ENCODE results near the gene XYLT2.

DNA sequence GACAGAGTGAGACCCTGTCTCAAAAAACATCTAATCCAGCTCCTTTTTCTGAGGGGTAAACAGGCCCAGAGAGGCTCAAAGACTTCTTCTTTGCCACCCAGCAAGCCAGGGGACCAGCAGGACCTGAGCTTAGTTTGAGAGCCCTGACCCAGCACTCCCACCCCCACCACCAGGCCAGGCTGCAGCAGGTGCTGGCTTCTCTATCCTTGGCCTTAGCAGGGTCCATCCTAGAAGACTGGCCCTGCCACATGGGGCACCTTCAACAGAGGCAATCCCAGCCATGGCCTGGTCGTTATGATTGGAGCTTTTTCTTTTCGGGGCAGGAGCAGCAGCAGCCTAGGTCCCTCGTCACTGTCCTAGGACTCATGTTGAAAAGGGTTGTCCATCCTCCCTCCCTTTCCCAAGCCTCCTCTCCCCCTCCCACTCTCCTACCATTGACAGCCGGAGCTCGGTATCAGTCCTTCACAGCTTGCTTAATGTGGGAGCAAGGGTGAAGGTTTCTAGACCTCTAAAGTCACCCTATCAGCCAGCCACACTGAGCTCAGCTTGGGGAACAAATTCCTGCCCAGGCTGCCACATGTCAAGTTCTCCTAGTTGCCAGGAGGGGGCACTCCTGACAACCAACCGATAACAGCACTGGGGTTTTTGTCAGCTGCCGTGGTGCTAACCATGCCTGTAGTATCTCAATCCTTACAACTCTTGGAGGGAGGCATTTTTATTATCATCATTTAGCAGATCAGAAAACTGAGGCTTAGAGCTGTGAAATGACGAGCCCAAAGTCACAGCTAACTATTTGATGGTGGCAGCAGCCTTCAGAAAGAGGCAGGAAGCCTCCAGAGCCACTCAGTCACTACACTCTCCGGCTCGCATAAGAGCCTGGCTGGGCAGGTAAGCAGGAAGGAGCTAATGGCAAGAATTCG is 15.9 kb downstream of the XYLT2 start:
- TF ChIP-seq CTCF (IDR thresholded peaks at IDR 0.05; ENCODE audit: poor library complexity) (peak; percentile 69), EZH2 (IDR thresholded peaks at IDR 0.05; ENCODE audit: borderline replicate concordance) (no peak)
